IPS-15b (cell line): ENCODE data around the gene RPL27.

Experiments
- H3K27me3 ChIP-seq: one replicate; pipeline ENCODE4 v1.6.1; 2013; ENCODE audit warnings: low read length; ENCODE audit not compliant: control insufficient read depth, insufficient read depth
- H3K36me3 ChIP-seq: one replicate; pipeline ENCODE4 v1.6.1; 2013; ENCODE audit warnings: low read length; ENCODE audit not compliant: control insufficient read depth, insufficient read depth
- H3K4me1 ChIP-seq: one replicate; pipeline ENCODE4 v1.6.1; 2013; ENCODE audit warnings: mild to moderate bottlenecking, low read length; ENCODE audit not compliant: control insufficient read depth, insufficient read depth
- H3K4me3 ChIP-seq: one replicate; pipeline ENCODE4 v1.5.1; 2013; ENCODE audit warnings: low read depth, low read length
- H3K9ac ChIP-seq: one replicate; pipeline ENCODE4 v1.6.1; 2013; ENCODE audit warnings: low read depth, mild to moderate bottlenecking, low read length
- H3K9me3 ChIP-seq: one replicate; pipeline ENCODE4 v1.6.1; 2013; ENCODE audit warnings: mild to moderate bottlenecking, low read length; ENCODE audit not compliant: control insufficient read depth, insufficient read depth

RPL27 gene

DNA sequence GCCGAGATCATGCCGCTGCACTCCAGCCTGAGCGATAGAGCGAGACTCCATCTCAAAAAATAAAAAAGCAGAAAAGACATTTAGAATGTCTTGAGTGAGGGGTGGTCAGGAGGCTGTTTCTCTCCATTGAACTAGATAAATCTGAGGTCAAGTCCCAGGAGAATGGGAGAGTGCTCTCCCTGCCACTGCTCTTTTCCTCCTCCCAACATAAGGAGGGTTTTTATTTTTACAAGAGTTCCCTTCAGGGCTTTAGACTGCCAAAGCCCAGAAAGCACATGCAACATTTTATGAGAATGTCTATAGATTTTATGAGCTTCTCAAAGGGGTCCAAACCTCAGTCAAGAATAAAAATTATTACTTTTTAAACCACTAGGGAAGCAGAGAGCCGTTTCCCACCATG, 28.4 kb downstream of the RPL27 start:
- H3K4me3 ChIP-seq: peak overlapping the region; percentile 26
- peaks cover 16% of the 10 kb centered on the region for H3K4me1 ChIP-seq
- H3K36me3 ChIP-seq: peaks cover 16% of the 10 kb centered on the region
- H3K9ac ChIP-seq: no peak overlapping the region
- H3K9me3 ChIP-seq: no peaks in the 10 kb centered on the region
- H3K27me3 ChIP-seq: no peaks in the 10 kb centered on the region

DNA sequence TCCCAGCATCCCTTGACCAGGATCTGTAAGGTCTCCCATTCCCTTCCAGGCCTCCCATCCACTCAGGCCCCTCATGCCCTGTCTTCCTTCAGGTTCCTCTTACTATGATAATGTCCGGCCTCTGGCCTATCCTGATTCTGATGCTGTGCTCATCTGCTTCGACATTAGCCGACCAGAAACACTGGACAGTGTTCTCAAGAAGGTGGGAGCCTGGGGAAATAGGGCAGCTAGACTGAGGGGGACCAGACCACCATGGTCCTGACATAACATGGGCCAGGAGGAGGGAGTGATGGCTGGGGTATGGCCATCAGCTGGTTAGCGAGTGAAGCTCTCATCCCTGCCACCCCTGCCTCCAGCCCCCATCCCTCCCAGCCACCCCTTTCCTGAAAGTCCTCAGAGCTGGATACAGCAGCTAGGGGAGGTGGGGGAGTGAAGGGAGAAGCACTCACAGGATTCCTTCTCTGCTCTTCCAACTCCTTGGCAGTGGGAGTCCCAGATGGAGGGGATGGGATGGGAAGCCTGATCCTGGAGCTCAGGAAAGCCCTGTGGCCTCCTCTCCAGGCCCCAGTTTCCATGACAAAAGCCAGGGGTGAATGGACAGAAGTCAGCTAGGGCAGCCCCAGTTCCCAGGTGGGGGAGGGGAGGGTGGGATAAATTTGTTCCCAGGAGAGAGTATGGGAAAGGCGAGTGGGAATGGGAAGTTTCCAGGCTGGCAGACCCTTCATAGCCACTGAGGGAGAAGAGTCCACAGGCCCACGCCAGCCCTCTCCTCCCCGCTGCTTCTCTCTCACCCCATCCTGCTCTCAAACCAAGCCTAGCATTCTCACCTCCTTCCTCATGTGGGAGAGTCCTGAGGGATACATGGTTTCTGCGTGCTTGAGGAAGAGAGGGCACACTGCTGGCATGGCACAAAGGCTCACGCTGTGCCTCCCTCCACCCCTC, 29.1 kb downstream of the RPL27 start:
- Histone ChIP-seq H3K9me3 (no peaks in the 10 kb centered on the region), H3K4me1 (peaks cover 18% of the 10 kb centered on the region), H3K9ac (no peak overlapping the region), H3K4me3 (peak overlapping the region; percentile 28), H3K27me3 (no peaks in the 10 kb centered on the region), H3K36me3 (peaks cover 16% of the 10 kb centered on the region)

DNA sequence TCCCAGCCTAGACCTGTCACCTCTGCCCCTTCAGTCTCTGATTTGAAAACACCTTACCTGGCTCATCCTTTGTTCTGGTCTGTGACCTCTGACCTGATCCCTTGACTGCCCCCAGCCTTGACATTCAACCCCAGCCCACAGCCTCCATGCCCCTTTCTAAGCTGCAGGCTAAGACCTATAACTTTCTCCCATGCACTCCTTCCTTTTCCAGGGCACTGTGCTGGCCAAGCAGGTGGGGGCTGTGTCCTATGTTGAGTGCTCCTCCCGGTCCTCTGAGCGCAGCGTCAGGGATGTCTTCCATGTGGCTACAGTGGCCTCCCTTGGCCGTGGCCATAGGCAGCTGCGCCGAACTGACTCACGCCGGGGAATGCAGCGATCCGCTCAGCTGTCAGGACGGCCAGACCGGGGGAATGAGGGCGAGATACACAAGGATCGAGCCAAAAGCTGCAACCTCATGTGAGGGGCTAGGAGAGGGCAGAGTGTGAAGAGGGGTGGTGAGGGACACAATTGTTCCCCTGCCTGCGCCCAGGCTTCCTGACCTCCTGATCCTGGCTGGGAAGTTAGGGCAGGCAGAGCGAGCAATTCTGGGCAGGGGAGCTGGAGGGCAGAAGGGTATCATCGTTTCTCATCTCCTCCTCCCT, 30.1 kb downstream of the RPL27 start:
- peaks cover 19% of the 10 kb centered on the region for H3K4me1 ChIP-seq

DNA sequence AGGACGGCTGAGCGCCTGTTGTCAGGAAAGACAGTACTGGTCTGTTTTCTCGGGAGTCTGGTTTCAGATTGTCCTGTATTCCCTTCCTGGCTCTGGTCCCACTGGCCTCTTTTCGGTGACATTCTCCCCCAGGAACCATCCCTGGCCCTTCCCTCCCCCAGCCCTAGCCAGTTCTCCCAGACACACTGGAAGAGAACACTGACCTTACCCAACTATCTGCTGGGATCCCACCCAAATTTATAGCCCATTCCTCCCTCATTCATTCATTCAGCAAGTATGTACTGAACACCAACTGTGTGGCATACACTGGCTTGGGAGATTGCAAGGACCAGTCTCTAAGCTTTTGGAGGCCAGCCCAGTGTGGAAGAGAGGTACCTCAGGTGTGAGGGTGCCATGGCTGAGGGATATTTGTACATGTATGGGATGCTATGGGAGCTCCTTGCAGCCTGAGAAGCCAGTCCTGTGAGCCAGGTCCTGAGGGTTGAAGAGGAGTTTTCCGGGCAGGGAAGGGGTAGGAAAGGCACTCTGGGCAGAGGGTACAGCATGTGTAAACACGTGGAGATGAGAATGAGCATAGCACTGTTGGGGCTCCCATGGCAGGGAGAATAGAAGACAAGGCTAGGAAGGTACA, 32.0 kb downstream of the RPL27 start:
- H3K4me1 ChIP-seq: peaks cover 32% of the 10 kb centered on the region
- H3K9me3 ChIP-seq: no peaks in the 10 kb centered on the region
- H3K27me3 ChIP-seq: no peaks in the 10 kb centered on the region

More for the DNA sequence above, 30.1 kb downstream of the RPL27 start:
- Histone ChIP-seq H3K9ac (no peak overlapping the region), H3K27me3 (no peaks in the 10 kb centered on the region), H3K4me3 (no peak overlapping the region), H3K36me3 (peaks cover 16% of the 10 kb centered on the region), H3K9me3 (no peaks in the 10 kb centered on the region)

DNA sequence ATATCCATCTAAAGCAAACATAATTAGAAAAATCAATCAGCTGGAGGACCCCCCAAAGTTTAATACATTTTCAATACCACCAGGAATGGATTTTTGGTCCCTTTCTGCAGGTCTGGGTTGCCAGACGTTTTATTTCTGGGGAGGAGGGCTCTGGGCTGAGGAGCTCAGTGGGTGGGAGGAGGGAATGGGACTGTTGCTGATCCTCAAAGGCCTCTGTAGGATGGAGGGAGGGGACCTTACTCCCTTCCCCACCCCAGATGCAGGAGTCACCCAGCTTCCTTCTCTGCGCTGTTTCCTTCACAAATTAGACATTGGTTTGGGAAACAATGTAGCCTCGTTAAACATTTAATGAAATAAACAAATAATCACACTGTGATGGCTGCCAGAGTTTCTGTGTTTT, 33.4 kb downstream of the RPL27 start:
- Histone ChIP-seq H3K9me3 (no peaks in the 10 kb centered on the region), H3K36me3 (peaks cover 16% of the 10 kb centered on the region), H3K4me3 (no peak overlapping the region), H3K27me3 (no peaks in the 10 kb centered on the region), H3K9ac (no peak overlapping the region), H3K4me1 (peaks cover 38% of the 10 kb centered on the region)

More for the DNA sequence above, 32.0 kb downstream of the RPL27 start:
- peaks cover 16% of the 10 kb centered on the region for H3K36me3 ChIP-seq
- H3K4me3 ChIP-seq: no peak overlapping the region
- H3K9ac ChIP-seq: no peak overlapping the region

DNA sequence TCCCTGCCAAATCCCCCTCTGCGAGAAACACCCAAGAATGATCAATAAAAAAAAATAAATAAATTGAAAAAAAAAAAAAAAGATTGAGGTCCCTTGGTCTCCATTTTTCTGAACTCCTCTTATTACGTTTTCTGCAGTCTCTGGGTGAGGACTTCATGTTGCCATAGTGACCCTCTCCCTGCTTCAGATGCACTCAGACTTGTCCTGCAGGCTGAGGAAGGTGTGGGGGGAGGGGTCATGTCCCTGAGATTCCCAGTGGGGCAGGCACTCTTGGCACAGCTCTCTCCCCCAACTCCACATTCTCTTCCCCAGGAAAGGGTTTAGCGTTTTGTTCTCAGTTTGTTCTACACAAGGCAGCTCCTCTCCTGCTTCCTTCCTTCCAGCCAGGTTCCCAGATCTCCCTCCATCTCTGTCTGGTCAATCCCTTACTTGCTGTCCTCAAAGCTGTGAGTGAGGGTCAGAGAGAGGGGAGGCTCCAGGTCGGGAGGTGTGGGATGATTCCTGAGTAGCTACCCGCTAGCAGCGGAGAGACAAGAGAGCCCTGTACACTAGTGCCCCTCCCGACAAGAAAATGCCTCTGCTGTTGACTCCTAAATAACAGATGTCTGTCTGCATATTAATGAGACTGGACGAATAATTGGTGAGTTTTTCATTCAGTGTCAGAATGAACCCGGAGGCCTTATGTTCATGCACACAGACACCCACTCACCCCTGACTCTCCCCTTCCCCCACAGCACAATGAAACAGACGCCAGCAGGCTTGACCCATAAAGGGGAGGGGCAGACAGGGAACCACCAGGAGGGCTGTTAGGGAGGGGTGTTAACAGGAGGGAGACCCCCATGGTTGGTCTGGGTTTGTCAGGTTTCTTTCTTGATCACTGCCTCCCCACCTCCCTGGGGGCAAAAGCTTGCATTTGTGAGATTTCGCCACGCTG, 36.0 kb downstream of the RPL27 start:
- peaks cover 27% of the 10 kb centered on the region for H3K4me1 ChIP-seq
- H3K4me3 ChIP-seq: peak overlapping the region; percentile 49
- H3K27me3 ChIP-seq: no peaks in the 10 kb centered on the region
- peak overlapping the region; percentile 13 for H3K9ac ChIP-seq
- H3K9me3 ChIP-seq: no peaks in the 10 kb centered on the region
- peaks cover 1% of the 10 kb centered on the region for H3K36me3 ChIP-seq

DNA sequence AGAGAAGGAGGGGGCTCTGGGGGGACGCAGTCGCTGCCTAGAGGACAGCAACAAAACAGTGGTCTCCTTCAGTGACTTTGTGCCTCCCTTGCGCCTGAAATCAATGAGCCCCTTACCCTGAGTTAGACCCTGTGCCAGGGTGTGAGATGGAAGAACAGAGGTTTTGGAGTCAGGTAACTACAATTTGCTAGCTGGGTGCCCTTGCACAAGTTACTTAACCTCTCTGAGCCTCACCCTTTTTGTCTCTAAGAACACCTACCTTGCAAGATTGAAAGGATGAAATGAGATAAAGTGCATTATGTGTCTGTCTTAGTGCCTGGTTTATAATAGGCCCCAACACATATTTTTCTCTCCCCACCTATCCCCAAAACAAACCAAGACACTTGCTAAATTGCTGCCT, 36.7 kb downstream of the RPL27 start:
- H3K9me3 ChIP-seq: no peaks in the 10 kb centered on the region
- no peaks in the 10 kb centered on the region for H3K36me3 ChIP-seq
- no peak overlapping the region for H3K9ac ChIP-seq
- H3K4me1 ChIP-seq: peaks cover 26% of the 10 kb centered on the region
- H3K4me3 ChIP-seq: no peak overlapping the region
- H3K27me3 ChIP-seq: no peaks in the 10 kb centered on the region

DNA sequence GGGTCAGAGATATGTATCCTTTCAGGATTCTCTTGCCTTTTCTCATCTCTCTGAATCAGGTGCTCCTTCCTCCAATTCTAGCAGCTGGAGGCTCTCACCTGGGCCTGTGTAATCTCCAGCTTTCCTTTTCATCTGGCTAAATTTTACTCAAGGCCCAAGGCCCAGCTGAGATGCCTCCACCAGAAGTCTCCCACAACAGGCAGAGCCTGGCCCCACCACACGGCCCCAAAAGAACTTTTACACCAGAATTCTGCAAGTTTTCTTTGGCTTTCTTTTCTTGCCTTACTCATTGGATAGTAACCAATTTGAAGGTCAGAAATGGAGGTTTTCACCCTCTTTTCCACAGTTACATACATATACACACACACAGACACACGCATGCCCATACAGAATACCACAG, 41.4 kb downstream of the RPL27 start:
- peaks cover 39% of the 10 kb centered on the region for H3K4me1 ChIP-seq

DNA sequence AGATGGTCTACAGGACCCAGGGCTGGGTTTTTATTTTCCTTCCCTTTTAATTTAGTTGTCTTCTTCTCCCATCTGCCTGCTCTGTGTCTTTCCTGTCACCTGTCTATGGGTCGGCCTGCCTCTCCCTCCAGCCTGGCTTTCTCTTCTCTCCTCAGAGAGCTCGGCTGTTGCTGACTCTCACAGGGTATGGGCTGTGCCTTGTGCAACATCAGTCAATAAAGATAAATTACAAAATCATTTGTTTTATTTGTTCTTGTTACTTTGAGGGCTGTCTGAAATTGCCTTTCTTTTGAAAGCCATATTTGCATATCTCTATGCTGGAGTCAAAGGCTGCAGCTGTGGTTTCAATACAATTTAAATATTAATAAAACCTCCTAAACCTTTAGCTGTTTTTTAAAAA, 42.4 kb downstream of the RPL27 start:
- no peaks in the 10 kb centered on the region for H3K36me3 ChIP-seq
- H3K4me1 ChIP-seq: peaks cover 35% of the 10 kb centered on the region
- H3K9me3 ChIP-seq: no peaks in the 10 kb centered on the region
- H3K27me3 ChIP-seq: no peaks in the 10 kb centered on the region
- H3K4me3 ChIP-seq: no peak overlapping the region
- no peak overlapping the region for H3K9ac ChIP-seq

More for the DNA sequence above, 41.4 kb downstream of the RPL27 start:
- no peaks in the 10 kb centered on the region for H3K36me3 ChIP-seq
- no peaks in the 10 kb centered on the region for H3K9me3 ChIP-seq
- no peak overlapping the region for H3K4me3 ChIP-seq
- no peak overlapping the region for H3K9ac ChIP-seq
- no peaks in the 10 kb centered on the region for H3K27me3 ChIP-seq

DNA sequence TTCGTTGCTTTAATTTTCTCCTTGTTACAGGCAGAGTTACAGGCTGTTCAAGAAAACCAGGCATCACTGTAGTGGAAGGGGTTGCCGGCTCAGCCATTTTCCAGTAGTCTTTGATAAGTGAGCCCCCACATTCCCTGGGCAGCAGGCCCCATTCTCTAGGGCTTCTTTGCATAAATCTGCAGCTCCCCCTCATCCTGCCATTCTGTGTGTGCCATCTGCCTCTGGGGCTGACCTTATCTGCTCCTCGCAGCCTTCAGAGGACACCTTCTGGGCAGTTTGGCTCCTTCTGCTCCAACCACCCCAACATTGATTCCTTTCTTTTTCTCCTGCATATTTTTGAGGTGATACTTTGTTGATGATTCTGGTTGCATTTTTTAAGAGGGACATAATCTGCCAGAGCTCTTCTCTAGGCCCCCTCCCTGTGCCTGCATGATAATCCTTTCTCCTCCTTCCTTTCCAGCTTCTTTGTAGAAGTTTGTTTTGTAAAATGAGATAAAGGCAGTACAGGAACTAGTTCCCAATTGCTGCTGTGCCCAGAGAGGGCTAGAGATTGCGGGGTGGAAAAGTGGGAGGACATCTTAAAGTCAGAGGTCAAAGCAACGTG, 43.9 kb downstream of the RPL27 start:
- Histone ChIP-seq H3K9me3 (no peaks in the 10 kb centered on the region), H3K4me3 (no peak overlapping the region), H3K4me1 (peaks cover 31% of the 10 kb centered on the region), H3K36me3 (no peaks in the 10 kb centered on the region), H3K9ac (peak overlapping the region; percentile 8), H3K27me3 (no peaks in the 10 kb centered on the region)

DNA sequence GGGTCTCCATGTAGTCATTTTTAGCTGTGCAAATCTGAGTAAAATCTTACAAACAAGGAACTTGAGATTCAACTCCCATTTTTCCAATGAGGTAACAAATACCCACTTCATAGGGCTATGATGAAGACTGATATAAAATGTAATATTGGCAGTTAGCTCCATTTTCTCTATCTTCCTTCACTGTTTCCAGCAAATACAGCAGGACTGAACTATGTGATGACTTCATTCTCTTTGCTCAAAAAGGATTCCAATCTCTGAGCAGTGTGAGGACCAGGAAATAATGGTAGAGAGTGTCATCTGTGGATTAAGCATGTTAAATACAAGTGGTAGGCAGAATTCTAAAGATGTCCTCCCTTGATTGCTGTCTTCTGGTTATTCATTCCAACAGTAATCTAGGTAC, 45.1 kb downstream of the RPL27 start:
- H3K27me3 ChIP-seq: no peaks in the 10 kb centered on the region
- H3K36me3 ChIP-seq: no peaks in the 10 kb centered on the region
- H3K4me1 ChIP-seq: peaks cover 31% of the 10 kb centered on the region

More for the DNA sequence above, 45.1 kb downstream of the RPL27 start:
- H3K4me3 ChIP-seq: no peak overlapping the region
- no peak overlapping the region for H3K9ac ChIP-seq
- no peaks in the 10 kb centered on the region for H3K9me3 ChIP-seq
